ENCODE measurements around the gene PDIA4.
"Not testable (repeated sequence)": the region's sequence is repeated elsewhere in the genome, so short reads cannot be mapped to it uniquely, and the experiment has no call there.

Gene PDIA4

GRCh38 chr7:149041350-149041749, 13.0 kb upstream of the PDIA4 start:
- TF ChIP-seq POLR2AphosphoS5 (IDR thresholded peaks at IDR 0.05; ENCODE audit: low read depth, low read length) (no peak), POU2F2 (IDR thresholded peaks at IDR 0.05; ENCODE audit: low read depth, low read length) (no peak), SPI1 (IDR thresholded peaks at IDR 0.05; ENCODE audit: low read depth, low read length) (no peak), POLR2A (IDR thresholded peaks at IDR 0.05; ENCODE audit: low read depth, low read length) (no peak), PAX5 (IDR thresholded peaks at IDR 0.05; ENCODE audit: insufficient read depth, low read length, severe bottlenecking) (no peak), TAF1 (IDR thresholded peaks at IDR 0.05; ENCODE audit: low read depth, low read length) (no peak)
- FAIRE-seq (no peak), DNase-seq (ENCODE audit: insufficient read length, low spot score) (no peak)

DNA sequence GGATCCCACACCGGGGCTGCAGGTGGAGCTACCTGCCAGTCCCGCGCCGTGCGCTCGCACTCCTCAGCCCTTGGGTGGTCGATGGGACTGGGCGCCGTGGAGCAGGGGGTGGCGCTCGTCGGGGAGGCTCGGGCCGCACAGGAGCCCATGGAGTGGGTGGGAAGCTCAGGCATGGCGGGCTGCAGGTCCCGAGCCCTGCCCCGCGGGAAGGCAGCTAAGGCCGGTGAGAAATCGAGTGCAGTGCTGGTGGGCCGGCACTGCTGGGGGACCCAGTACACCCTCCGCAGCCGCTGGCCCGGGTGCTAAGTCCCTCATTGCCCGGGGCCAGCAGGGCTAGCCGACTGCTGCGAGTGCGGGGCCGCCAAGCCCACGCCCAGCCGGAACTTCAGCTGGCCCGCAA, 10.3 kb upstream of the PDIA4 start:
- not testable (repeated sequence) for DNase-seq (ENCODE audit: insufficient read length, low spot score); FAIRE-seq

- FAIRE-seq = no peak
- DNase-seq (ENCODE audit: insufficient read length, low spot score) = no peak
- TF ChIP-seq PAX5 (IDR thresholded peaks at IDR 0.05; ENCODE audit: insufficient read depth, low read length, severe bottlenecking) = no peak
- TF ChIP-seq SPI1 (IDR thresholded peaks at IDR 0.05; ENCODE audit: low read depth, low read length) = no peak
- no peak for TF ChIP-seq POU2F2 (IDR thresholded peaks at IDR 0.05; ENCODE audit: low read depth, low read length)
Observed at GRCh38 chr7:149036676-149037075, 8.4 kb upstream of the PDIA4 start.

DNA sequence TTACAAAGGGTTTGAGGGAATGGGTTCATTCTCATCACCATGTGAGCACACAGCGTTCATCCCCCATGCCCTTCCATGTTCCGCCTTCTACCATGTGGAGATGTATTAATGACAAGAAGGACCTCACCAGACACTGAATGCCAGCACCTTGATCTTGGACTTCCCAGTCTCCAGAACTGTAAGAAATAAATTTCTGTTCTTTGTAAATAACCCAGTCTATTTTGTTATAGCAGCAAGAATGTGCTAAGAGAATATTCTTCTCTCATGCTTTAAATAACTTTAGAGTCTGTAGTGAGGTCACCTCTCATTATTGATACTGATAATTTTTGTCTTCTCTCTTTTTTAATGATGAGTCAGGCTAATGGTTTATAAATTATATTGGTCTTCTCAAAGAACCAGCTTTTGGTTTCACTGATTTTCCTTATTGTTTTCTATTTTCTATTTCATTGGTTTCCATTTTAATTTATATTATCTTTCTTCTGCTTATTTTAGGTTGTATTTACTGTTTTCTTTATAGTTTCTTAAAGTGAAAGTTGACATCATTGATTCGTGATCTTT, 3.1 kb upstream of the PDIA4 start:
- FAIRE-seq (no peak), DNase-seq (ENCODE audit: insufficient read length, low spot score) (no peak)
- TF ChIP-seq PAX5 (IDR thresholded peaks at IDR 0.05; ENCODE audit: insufficient read depth, low read length, severe bottlenecking) (no peak), POLR2AphosphoS5 (IDR thresholded peaks at IDR 0.05; ENCODE audit: low read depth, low read length) (no peak), POU2F2 (IDR thresholded peaks at IDR 0.05; ENCODE audit: low read depth, low read length) (no peak), SPI1 (IDR thresholded peaks at IDR 0.05; ENCODE audit: low read depth, low read length) (no peak), POLR2A (IDR thresholded peaks at IDR 0.05; ENCODE audit: low read depth, low read length) (no peak), TAF1 (IDR thresholded peaks at IDR 0.05; ENCODE audit: low read depth, low read length) (no peak)

- FAIRE-seq; DNase-seq (ENCODE audit: insufficient read length, low spot score): not testable (repeated sequence)
Observed at GRCh38 chr7:149030439-149030838, 2.1 kb upstream of the PDIA4 start.

DNA sequence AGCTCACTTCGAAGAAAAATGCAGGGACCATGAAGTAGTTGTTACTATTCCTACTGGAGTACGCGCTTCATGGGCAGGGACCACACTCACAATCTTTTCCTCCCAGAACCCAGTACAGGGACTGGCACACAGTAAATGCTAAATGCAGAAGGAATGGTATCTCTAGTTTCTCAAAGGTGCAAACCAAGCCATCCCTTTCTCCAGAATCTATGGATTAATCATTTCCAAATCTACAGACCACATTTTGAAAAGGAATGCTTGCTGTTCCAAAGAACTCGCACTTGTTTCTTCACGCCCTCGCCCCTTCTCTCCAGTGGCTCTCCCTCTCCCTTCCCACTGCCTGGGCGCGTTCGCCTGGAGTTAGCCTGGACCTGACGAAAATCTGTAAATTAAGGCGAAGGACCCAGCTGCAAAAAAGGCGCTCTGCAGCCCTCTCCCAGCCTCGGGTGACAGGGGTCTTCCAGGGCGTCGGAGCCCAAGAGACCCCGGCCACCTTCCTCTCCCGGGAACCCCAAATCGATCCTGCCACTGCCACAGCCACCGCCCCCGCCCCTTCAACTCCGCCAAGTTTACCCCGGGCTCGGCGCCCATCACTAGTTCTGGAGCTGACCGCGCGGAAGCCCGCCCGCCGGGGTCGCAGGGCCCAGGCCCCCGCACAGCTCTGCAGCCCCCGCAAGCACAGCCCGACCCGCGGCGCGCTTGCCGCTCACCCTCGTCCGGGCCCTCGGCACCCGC, 527 bp downstream of the PDIA4 start:
- DNase-seq (ENCODE audit: insufficient read length, low spot score) (no peak), FAIRE-seq (no peak)
- TF ChIP-seq SPI1 (IDR thresholded peaks at IDR 0.05; ENCODE audit: low read depth, low read length) = no peak
- TF ChIP-seq TAF1 (IDR thresholded peaks at IDR 0.05; ENCODE audit: low read depth, low read length) = no peak
- TF ChIP-seq POU2F2 (IDR thresholded peaks at IDR 0.05; ENCODE audit: low read depth, low read length) = no peak
- no peak for TF ChIP-seq PAX5 (IDR thresholded peaks at IDR 0.05; ENCODE audit: insufficient read depth, low read length, severe bottlenecking)
- no peak for TF ChIP-seq POLR2A (IDR thresholded peaks at IDR 0.05; ENCODE audit: low read depth, low read length)
- no peak for TF ChIP-seq POLR2AphosphoS5 (IDR thresholded peaks at IDR 0.05; ENCODE audit: low read depth, low read length)

GRCh38 chr7:149027055-149027454, 1.2 kb downstream of the PDIA4 start:
- FAIRE-seq = no peak
- DNase-seq (ENCODE audit: insufficient read length, low spot score) = no peak
- TF ChIP-seq POLR2A (IDR thresholded peaks at IDR 0.05; ENCODE audit: low read depth, low read length) (no peak), POLR2AphosphoS5 (IDR thresholded peaks at IDR 0.05; ENCODE audit: low read depth, low read length) (no peak), PAX5 (IDR thresholded peaks at IDR 0.05; ENCODE audit: insufficient read depth, low read length, severe bottlenecking) (no peak), POU2F2 (IDR thresholded peaks at IDR 0.05; ENCODE audit: low read depth, low read length) (no peak)

GRCh38 chr7:149023662-149024061, 4.6 kb downstream of the PDIA4 start:
- FAIRE-seq (no peak), DNase-seq (ENCODE audit: insufficient read length, low spot score) (no peak)
- TF ChIP-seq SPI1 (IDR thresholded peaks at IDR 0.05; ENCODE audit: low read depth, low read length) (no peak), PAX5 (IDR thresholded peaks at IDR 0.05; ENCODE audit: insufficient read depth, low read length, severe bottlenecking) (no peak), TAF1 (IDR thresholded peaks at IDR 0.05; ENCODE audit: low read depth, low read length) (no peak), POLR2AphosphoS5 (IDR thresholded peaks at IDR 0.05; ENCODE audit: low read depth, low read length) (no peak), POU2F2 (IDR thresholded peaks at IDR 0.05; ENCODE audit: low read depth, low read length) (no peak), POLR2A (IDR thresholded peaks at IDR 0.05; ENCODE audit: low read depth, low read length) (no peak)

- DNase-seq (ENCODE audit: insufficient read length, low spot score) (no peak), FAIRE-seq (no peak)
- TF ChIP-seq PAX5 (IDR thresholded peaks at IDR 0.05; ENCODE audit: insufficient read depth, low read length, severe bottlenecking) (no peak), TAF1 (IDR thresholded peaks at IDR 0.05; ENCODE audit: low read depth, low read length) (no peak), POLR2AphosphoS5 (IDR thresholded peaks at IDR 0.05; ENCODE audit: low read depth, low read length) (no peak), SPI1 (IDR thresholded peaks at IDR 0.05; ENCODE audit: low read depth, low read length) (no peak), POLR2A (IDR thresholded peaks at IDR 0.05; ENCODE audit: low read depth, low read length) (no peak), POU2F2 (IDR thresholded peaks at IDR 0.05; ENCODE audit: low read depth, low read length) (no peak)
Observed at GRCh38 chr7:149022756-149023360, 5.4 kb downstream of the PDIA4 start.

- no peak for FAIRE-seq
- TF ChIP-seq TAF1 (IDR thresholded peaks at IDR 0.05; ENCODE audit: low read depth, low read length) (no peak), SPI1 (IDR thresholded peaks at IDR 0.05; ENCODE audit: low read depth, low read length) (no peak), POLR2A (IDR thresholded peaks at IDR 0.05; ENCODE audit: low read depth, low read length) (no peak), POLR2AphosphoS5 (IDR thresholded peaks at IDR 0.05; ENCODE audit: low read depth, low read length) (no peak), POU2F2 (IDR thresholded peaks at IDR 0.05; ENCODE audit: low read depth, low read length) (no peak), PAX5 (IDR thresholded peaks at IDR 0.05; ENCODE audit: insufficient read depth, low read length, severe bottlenecking) (no peak)
- DNase-seq (ENCODE audit: insufficient read length, low spot score) = no peak
Observed at GRCh38 chr7:149021725-149022062, 6.6 kb downstream of the PDIA4 start.

Data from GM12891 (cell line).